Measurements from ENCODE around the gene BCL7A.

DNA sequence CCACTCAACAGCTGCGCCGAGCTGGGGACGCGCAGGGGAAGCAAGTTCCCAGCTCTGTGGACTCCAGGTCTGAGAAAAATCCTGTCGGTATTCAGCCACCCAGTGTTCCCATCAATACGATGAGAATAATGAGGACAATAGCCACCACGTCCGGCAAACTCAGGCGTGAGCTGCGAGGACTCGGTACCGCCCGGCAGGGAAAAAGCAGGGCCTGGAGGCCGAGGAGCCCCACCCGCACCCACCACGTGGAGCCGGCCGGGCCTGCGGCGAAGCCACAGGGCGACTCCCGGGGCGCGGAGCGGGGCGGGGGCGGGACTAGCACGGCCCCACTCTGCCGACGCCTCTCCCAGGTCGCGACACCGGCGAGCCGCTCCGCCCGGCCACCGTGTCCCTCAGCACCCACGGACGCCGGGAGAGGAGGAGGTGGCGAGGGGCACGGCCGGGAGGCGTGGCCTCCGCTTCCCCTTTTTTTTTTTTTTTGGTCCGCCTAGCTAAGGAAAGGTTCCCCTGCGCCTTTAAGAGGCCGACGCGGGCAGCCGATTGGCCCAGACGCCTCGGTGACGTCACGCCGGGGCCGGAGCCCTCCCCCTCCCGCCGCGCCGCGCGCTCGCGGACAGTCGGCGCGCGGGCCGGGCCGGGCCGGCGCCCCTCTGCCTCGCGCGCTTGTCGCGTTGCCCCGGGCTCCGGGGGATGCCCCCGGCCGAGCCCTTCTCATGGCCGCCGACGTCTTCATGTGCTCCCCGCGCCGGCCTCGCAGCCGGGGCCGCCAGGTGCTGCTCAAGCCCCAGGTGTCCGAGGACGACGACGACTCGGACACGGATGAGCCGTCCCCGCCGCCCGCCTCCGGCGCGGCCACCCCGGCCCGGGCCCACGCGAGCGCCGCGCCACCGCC is 56.7 kb downstream of the BCL7A start, which contains the start of gene MLXIP:
- TF ChIP-seq, protein P1, sequence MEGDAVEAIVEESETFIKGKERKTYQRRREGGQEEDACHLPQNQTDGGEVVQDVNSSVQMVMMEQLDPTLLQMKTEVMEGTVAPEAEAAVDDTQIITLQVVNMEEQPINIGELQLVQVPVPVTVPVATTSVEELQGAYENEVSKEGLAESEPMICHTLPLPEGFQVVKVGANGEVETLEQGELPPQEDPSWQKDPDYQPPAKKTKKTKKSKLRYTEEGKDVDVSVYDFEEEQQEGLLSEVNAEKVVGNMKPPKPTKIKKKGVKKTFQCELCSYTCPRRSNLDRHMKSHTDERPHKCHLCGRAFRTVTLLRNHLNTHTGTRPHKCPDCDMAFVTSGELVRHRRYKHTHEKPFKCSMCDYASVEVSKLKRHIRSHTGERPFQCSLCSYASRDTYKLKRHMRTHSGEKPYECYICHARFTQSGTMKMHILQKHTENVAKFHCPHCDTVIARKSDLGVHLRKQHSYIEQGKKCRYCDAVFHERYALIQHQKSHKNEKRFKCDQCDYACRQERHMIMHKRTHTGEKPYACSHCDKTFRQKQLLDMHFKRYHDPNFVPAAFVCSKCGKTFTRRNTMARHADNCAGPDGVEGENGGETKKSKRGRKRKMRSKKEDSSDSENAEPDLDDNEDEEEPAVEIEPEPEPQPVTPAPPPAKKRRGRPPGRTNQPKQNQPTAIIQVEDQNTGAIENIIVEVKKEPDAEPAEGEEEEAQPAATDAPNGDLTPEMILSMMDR (IDR thresholded peaks at IDR 0.05; ENCODE audit: insufficient read depth, low read length, poor library complexity, severe bottlenecking), result no peak
- no peak for TF ChIP-seq EZH2phosphoT487 (conservative IDR thresholded peaks at IDR 0.05; ENCODE audit: low read length)

Measured in SU-DHL-6 (cell line).